Measurements from ENCODE around the gene MACC1.

DNA sequence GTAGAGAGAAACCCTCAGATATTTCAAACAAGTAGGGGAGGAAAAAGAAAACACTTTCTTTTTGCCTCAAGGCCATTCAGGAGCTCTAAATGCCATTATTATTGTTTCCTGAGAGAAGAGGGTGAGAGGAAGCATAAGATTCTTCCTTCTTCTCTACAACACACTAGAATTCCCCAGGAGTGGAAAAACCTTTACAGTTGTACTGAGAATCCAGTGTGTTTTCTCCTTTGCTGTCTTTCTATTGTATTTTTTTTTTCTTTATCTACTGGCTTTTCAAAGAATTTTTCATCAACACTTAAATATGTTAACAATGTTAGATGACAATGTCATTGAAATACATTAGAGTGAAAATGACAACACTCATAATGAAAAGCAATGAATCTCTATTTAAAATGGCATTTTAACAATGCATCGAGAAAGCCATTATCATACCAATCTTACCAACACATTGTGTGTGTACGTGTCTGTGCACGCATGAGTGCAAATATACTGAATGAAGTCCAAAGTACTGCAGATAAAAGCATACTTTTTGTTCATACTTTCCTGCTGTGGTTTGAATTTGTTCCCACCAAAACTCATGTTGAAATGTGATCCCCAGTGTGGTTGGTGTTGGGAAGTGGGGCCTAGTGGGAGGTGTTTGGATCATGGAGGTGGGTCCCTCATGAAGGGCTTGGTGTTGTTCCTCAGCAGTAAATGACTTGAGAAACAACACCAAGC is 24.2 kb upstream of the MACC1 start:
- TF ChIP-seq, protein P1, sequence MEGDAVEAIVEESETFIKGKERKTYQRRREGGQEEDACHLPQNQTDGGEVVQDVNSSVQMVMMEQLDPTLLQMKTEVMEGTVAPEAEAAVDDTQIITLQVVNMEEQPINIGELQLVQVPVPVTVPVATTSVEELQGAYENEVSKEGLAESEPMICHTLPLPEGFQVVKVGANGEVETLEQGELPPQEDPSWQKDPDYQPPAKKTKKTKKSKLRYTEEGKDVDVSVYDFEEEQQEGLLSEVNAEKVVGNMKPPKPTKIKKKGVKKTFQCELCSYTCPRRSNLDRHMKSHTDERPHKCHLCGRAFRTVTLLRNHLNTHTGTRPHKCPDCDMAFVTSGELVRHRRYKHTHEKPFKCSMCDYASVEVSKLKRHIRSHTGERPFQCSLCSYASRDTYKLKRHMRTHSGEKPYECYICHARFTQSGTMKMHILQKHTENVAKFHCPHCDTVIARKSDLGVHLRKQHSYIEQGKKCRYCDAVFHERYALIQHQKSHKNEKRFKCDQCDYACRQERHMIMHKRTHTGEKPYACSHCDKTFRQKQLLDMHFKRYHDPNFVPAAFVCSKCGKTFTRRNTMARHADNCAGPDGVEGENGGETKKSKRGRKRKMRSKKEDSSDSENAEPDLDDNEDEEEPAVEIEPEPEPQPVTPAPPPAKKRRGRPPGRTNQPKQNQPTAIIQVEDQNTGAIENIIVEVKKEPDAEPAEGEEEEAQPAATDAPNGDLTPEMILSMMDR (IDR thresholded peaks at IDR 0.05), result no peak
- no peak for TF ChIP-seq EZH2 (IDR thresholded peaks at IDR 0.05; ENCODE audit: borderline replicate concordance, insufficient read depth, low read depth, low read length, poor library complexity, severe bottlenecking)
